CD4-positive, alpha-beta T cell treated with Interleukin-15 for 1 hour (primary cell): ENCODE measurements around the gene AGFG2.

Experiments
- DNase-seq: peaks from one replicate; pipeline ENCODE4 v3.0.0-alpha.2; 2020

The AGFG2 gene

DNA sequence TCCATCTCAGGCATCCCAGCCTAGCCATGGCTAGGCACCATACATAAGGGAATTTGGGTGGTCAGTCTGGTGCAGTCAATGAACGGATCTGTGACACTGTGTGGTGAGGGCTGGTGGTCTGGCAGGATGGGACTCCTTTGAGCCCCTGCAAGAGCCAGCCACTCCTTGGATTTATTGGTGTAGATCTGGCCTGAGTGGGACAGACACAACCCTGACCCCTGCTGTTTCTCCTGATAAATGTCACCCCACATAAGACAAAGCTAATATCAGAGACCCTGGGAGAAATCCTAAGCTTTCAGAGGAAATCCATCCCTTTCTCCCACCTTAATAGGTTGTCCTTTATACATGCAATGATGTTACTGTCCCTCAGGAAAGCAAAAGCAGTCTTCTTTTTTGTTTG lies 49.4 kb downstream of the AGFG2 start:
- no peak for DNase-seq

DNA sequence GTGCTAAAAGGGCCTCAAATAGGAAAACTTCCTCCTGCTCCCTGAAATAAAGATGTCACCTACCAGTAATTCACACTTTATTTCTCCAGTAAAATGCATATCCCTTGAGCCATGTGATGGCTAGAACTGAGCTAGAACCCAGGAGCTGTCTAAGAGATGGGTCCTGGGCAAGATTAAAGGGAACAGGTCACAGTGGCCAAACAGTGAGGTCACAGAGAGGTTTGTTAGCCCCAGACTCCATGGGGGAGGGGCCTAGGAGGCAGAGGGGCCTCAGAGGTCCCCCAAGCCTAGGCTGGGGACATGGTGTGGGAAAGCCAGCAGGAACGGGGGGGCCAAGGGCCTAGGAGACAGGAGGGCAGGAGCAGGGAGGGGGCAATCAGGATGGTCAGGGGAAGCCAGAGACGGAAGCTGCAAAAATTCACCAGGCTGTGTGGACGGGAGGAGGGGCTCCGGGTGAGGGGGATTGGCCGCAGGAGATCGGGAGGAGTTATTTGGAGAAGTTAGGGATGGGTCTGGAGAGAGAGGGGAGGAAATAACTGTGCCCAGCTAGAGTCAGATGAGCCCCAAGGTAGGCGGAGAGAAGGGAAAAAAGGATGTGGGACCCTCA lies 50.4 kb downstream of the AGFG2 start:
- DNase-seq, result no peak

DNA sequence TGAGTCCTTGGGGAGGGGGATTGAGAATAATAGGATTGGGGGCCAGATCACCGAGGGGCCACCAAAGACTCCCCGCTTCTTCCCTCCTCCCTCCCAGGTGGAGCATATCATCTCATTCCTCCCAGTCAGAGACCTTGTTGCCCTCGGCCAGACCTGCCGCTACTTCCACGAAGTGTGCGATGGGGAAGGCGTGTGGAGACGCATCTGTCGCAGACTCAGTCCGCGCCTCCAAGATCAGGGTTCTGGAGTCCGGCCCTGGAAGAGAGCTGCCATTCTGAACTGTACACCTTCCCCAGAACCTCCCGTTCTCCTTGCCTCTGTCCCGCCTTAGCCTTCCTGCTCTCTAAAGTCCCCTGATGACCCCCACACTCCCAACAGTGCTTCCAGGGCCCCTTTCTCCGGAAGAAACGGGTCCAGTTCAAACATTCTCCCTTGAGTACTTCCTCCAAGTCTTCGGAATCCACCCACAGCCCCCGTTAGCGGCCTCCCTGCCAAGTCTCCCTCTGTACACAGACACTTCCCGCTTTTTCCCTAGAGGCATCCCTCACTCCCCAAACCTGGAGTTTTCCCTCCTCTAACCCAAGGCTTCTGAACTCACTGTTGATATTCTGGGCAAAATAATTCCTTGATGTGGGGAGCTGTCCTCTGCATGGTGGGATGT lies 51.2 kb downstream of the AGFG2 start:
- DNase-seq, result no peak

DNA sequence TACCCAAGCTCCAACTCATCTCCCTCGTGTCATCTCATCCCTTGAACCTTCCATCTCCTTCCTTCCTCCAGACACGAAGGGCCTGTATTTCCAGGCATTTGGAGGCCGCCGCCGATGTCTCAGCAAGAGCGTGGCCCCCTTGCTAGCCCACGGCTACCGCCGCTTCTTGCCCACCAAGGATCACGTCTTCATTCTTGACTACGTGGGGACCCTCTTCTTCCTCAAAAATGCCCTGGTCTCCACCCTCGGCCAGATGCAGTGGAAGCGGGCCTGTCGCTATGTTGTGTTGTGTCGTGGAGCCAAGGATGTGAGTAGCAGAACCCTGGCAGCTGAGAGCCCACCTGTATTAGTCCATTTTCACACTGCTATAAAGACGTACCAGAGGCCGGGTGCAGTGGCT lies 52.6 kb downstream of the AGFG2 start:
- DNase-seq, result no peak

DNA sequence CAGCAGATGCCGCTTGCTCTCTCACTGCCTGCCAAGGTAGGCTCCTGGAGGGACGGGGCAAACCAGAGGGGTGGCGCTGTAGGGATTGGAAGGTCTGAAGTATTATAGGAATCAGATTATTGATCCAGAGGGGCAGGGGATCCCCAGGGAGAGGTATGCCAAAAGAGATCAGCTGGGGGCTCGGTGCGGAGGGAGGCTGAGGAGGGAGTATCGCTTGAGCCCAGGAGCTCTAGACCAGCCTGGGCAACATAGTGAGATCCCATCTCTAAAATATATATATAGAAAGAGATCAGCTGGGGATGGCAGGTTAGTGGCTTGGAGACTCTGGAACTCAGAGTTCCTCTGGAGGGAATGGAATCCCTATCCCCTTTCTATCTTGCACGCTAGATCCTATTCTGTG lies 56.2 kb downstream of the AGFG2 start:
- DNase-seq, result no peak

DNA sequence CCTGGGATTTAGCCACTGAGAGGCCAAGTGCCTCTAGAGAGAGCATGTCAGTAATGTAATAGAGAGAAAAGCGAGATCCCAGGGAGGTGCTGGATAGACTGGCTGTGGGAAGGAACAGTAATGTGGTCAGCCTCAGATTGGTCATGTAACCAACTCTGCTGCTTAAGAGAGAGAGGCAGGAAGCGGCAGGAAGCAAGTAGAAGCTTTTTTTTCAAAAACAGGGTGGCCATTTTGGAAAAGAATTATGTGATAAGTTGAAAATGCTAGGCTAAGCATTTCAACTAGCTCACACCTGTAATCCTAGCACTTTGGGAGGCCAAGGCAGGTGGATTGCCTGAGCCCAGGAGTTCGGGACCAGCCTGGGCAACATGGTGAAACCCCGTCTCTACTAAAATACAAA lies 59.4 kb downstream of the AGFG2 start:
- DNase-seq, result no peak

DNA sequence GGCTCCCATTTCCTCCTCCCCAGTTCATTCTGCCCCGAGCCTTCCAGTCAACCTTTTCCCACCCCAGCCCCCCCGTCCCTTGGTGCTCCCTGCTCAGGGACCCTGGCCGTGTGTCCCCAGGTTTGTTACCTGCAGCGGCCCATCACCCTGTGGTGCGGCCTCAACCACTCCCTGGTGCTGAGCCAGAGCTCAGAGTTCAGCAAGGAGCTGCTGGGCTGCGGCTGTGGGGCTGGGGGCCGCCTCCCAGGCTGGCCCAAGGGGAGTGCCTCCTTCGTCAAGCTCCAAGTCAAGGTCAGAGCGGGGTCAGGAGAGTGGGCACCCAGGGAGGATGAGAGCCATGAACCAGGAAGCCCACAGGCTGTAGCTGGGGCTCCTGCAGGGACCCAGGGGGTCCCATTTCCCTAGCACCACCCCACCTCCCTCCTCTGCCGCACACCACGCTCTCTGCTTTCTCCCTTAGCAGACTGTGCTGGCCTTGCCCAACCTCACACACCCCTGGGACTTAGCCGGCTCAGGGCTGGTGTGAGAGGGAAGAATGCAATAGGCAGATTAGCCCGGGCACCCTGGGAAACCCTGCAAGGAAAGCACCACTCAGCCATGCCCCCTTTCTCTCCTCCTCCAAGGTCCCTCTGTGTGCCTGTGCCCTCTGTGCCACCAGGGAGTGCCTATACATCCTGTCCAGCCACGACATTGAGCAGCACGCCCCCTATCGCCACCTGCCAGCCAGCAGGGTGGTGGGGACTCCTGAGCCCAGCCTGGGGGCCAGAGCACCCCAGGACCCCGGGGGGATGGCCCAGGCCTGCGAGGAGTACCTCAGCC lies 61.1 kb downstream of the AGFG2 start:
- DNase-seq, result no peak

DNA sequence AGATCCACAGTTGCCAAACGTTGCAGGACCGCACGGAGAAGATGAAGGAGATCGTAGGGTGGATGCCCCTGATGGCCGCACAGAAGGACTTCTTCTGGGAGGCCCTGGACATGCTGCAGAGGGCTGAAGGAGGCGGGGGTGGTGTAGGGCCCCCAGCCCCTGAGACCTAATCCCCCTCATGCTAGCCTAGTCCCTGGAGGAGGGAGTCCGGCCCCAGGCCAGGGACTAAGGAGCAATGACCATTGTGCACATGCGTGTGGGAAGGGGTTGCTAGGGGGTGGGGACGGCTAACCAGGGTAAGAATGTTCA lies 61.7 kb downstream of the AGFG2 start:
- no peak for DNase-seq

DNA sequence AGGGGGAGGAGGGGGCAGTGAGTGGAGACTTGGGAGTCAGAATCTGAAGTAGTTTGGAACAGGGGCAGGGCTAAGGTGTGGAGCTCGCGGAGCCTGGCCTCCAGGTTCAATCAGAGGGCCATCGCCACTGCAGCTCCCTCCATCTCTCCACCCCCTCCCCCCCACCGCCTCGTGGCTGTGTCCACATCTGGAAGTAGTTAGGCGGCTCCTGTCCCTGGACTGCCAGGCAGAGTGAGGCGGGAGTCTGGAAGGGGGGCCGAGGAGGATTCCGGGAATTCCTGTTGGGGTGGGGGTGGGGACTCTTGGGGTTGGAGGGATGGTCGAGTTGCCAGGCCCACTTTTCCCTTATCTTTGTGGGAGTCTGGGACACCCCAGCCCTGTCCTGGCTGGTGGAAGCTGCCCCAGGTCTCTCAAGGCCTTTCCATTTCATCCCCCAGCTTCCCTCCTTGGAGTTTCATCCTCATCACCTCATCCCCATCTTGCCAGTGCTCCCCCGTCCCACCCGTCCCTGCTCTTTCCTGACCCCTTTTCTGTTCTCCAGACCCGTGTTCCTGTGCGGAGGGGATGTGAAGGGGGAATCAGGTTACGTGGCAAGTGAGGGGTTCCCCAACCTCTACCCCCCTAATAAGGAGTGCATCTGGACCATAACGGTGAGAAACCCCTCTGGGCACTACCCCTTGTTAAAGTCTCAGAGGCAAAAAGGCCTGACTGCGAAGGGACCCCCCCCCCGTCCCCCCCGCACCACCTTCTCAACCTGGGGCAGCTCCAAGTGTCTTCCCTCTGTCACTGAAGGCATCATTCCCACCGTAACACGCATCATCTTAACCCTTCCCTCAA lies 64.1 kb downstream of the AGFG2 start:
- no peak for DNase-seq

DNA sequence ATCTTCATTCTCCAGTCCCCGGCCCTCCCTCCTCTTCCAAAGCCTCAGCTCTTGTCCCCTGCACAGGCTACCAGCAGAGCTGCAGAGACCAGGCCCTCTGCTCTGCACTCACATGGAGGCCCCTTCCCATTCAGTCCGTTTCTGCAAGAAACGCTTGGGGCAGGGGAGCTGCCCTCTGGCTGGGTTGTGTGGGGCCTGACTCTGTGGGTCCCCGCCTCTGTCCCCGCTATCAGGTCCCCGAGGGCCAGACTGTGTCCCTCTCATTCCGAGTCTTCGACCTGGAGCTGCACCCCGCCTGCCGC lies 64.7 kb downstream of the AGFG2 start:
- no peak for DNase-seq

DNA sequence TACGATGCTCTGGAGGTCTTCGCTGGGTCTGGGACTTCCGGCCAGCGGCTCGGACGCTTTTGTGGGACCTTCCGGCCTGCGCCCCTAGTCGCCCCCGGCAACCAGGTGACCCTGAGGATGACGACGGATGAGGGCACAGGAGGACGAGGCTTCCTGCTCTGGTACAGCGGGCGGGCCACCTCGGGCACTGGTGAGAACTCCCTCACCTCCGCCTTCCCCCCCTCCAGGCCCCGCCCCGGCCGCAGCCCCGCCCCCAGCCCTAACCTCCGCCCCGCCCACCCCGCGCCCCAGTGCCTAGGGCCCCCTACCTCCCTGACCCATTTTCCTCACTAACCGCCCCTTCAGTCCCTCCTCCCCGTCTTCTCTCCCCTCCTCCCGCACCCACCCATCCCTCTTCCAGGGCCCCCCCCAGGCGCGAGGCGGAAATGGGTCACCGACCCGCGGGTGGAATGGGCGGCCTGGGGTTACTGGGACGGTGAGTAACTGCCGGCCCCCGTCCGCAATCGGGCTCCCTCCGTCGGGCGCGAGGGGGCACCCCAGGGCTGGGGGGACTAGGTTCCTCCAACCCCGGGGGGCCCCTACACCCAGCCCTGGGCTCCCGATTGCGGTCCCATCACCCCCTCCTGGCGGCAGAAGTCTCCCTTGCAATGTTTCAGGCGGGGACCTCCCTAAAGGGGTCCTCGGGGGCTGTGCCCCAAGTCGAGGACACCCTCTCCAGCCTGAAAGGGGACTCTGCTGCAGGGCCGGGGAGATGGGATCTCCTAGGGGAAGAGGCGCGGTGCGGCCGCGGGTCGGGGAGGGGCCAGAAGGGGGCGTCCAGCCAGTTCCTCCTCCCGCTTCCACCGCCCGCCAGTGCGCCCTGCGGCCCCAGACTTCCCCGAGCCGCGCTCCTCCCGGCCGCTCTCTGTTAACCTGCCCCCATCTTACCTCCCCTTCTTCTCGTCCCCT lies 65.3 kb downstream of the AGFG2 start:
- peak; percentile 81 for DNase-seq

DNA sequence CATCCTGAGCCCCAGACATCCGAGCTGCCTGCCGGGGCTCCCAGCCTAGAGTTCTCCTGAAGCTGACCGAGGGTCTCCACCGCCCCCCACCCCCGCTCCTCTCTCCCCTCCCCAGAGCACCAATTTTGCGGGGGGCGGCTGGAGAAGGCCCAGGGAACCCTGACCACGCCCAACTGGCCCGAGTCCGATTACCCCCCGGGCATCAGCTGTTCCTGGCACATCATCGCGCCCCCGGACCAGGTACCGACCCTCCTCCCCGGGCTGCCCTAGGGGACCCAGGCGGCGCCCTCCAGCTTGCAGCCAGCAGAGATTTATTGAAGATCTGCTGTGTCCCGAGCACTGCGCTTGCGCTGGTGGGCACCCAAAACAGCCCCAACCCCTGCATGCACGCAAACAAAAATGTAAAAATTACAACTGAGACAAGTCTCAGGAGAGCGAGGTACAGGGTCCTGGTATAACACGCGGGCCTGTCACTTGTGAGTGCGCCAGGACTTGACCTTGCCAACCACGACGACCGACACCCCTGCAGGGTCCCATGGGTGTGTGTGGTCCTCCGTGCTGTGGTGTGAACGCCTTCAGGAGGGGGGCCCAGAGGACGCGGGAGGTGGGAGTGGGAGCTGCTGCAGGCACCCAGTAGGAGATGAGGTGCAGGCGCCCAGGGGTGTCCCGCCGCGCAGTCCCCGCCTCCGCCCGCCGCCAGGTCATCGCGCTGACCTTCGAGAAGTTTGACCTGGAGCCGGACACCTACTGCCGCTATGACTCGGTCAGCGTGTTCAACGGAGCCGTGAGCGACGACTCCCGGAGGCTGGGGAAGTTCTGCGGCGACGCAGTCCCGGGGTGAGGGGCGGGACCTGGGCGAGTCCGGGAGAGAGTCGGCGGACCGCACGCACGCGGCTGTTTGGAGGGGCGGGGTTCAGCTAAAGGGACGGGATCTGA lies 66.2 kb downstream of the AGFG2 start:
- peak; percentile 39 for DNase-seq

DNA sequence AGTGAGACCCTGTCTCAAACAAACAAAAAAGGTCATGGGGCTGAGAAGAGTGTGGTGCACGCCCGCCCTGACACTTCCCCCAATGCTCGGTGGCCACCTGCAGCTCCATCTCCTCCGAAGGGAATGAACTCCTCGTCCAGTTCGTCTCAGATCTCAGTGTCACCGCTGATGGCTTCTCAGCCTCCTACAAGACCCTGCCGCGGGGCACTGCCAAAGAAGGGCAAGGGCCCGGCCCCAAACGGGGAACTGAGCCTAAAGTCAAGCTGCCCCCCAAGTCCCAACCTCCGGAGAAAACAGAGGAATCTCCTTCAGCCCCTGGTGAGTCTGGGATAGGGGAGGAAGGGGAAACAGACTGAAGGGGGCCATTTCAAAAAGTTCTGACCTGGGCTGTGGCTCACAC lies 67.3 kb downstream of the AGFG2 start:
- DNase-seq, result no peak

DNA sequence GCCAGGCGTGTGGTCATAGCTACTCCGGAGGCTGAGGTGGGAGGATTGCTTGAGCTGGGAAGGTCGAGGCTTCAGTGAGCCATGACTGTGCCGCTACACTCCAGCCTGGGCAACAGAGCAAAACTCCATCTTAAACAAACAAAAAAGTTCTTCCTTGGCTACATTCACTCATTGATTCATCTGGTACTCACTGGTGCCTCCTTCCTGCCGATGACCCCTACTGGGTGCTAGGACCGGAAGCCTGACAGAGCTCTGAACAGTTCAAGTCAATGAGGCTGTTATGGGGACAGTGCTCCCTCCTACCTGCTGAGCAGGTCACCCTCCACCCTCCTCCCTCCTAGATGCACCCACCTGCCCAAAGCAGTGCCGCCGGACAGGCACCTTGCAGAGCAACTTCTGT lies 68.1 kb downstream of the AGFG2 start:
- no peak for DNase-seq

DNA sequence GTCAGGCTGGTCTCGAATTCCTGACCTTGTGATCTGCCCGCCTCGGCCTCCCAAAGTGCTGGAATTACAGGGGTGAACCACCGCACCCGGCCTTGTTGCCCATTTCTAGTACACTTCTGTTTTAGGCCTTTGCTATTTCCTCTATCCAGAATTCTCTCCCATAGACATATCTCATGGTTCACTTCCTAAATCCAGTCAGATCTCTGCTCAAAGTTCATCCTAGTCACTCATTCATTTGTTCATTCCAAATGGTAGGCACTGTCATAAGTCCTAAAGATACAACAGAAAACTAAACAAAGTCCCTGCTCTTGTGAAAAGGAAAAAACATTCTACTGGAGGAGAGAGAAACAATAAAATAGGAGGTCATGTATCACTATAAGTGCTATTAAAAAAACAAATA lies 71.0 kb downstream of the AGFG2 start:
- no peak for DNase-seq

DNA sequence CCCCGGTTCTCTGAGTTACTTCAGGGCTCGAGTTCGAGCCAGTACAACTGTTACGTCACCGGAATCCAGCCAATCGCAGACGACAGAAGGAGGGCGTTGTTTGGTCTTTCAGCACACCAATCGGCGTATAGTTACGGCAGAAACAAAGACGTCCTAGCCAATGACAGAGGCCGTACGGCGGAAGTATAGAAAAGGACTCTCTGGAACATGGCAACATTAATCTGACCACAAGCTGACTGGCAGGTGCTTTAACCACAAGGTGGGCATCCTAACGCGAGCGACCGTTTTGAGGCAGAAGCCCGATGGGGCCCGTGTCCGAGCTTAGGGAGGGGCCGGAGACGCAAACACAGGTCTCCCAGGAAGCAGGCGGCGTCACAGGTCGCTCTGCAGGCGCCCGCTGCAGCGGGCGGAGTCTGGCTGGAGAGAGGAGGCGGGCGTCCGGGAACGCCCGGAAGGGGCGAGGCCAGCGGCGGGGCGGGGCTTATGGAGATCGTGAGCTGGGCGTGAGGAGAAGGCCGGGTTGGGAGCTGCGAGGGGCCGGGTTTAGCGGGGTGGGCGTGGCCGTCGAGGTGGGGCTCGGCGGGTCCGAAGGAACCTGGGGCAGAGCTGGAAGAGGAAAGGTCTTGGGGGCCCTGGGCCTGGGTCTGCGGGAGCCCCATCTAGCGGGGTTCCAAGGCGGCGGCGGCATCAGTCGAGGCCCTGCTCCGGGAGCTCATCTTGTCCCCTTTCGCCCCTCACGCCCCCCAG lies 73.2 kb downstream of the AGFG2 start, which contains the start of gene MOSPD3:
TSS of gene MOSPD3 (plus strand) at position 558 of the 747 bp plus-strand sequence. CDS start 252 bp downstream, outside the sequence.
- DNase-seq, result peak; percentile 98

DNA sequence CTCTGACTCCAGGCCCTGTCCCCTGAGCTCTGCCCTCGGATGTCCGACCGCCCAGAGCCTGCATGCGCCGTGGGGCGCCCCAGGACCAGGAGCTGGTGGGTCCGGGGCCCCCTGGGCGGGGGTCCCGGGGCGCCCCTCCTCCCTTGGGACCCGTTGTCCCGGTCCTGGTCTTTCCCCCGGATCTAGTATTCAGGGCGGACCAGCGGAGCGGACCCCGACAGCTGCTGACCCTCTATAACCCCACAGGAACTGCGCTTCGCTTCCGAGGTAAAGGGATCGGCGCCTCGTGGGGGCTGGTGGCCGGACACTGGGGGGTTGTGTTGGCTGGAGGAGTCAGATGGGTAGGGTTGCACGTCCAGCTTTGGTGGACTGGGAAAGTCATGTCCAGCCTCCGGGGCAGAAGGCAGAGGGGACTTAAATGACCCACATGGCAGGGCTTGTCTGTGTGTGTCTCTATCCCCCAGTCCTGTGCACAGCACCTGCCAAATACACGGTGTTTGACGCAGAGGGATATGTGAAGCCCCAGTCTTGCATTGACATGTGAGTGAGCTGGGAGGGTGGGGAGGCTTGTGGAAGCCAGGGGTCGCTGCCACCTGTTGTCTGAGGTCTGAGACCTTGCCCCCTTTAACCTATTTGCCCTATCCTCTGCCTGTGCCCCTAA lies 73.9 kb downstream of the AGFG2 start:
- no peak for DNase-seq

DNA sequence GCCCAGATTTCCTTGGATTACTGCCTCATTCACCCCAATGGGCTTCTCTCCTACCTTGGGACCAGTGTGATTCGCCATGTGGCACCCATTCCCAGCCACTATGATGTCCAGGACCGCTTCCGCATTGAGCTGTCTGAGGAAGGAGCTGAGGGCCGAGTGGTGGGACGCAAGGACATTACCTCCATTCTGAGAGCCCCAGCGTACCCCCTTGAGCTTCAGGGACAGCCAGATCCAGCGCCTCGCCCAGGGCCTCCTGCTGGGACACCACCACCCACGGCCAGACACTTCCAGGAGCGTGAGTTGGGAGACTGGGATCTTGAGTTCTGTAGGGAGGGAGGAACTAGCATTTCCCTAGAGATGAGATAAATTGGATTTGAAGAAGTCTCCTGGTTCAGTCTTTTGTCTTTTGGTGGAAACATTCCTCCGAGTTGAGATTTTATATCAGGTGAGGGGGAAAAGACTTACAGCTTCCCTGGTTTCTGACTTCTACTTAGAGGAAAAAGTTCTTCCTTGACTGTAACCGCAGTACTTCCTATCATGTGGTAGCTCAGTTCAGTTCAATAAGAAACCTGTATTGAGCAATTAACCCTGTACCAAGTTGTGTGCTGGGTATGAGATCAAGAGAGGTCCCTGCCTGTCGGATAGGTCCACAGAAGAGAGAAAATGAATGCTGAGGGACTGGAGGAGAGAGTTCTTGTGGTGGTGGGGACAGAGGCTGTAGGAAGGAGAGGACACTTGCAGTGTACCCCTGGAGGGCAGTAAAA lies 74.6 kb downstream of the AGFG2 start:
- no peak for DNase-seq

DNA sequence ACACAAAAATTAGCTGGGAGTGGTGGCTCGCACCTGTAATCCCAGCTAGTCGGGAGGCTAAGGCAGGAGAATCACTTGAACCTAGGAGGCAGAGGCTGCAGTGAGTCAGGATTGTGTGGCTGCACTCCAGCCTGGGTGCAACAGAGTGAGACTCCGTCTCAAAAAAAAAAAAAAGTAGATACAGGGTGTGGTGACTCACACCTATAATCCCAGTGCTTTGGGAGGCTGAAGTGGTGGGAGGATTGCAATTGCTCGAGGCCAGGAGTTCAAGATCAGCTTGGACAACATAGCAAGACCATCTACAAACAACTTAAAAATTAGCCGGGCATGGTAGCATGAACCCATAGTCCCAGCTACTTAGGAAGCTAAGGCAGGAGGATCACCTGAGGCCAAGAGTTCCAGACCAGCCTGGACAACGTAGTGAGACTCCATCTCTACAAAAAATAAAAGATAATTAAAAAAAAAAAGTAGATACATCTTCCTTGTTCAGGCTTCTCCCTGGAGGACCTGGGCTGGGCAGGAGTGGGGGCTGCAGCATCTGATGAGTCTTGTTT lies 75.4 kb downstream of the AGFG2 start:
- DNase-seq, result no peak
